Neural cell (in vitro differentiated cells): ENCODE results near the gene LRMDA.

ENCODE experiments used
- EP300 ChIP-seq: fragments of 450-650 bp; conservative IDR thresholded peaks from 2 replicates; pipeline ENCODE4 v1.6.1; 2014; ENCODE audit warnings: antibody characterized with exemption, mild to moderate bottlenecking, moderate library complexity; ENCODE audit not compliant: poor library complexity, severe bottlenecking
- EZH2 ChIP-seq: fragments of 200-600, 300-800 bp; shearing (Covaris generic), sonication (generic); IDR thresholded peaks from 2 replicates; pipeline ENCODE4 v1.6.1; 2014; ENCODE audit warnings: antibody characterized with exemption, low read length, borderline replicate concordance, mild to moderate bottlenecking; ENCODE audit not compliant: insufficient read depth, poor library complexity, severe bottlenecking
- MXI1 ChIP-seq: fragments of 450-650 bp; conservative IDR thresholded peaks from 2 replicates; pipeline ENCODE4 v1.6.1; 2014; ENCODE audit warnings: antibody characterized with exemption, mild to moderate bottlenecking; ENCODE audit not compliant: poor library complexity, severe bottlenecking
- POLR2AphosphoS5 ChIP-seq: IDR thresholded peaks from 2 replicates; pipeline ENCODE4 v1.6.1; 2012
- RAD21 ChIP-seq: fragments of 450-650 bp; conservative IDR thresholded peaks from 2 replicates; pipeline ENCODE4 v1.6.1; 2014; ENCODE audit warnings: antibody characterized with exemption, mild to moderate bottlenecking, moderate library complexity
- REST ChIP-seq: IDR thresholded peaks from 2 replicates; pipeline ENCODE4 v1.6.1; 2012; ENCODE audit warnings: borderline replicate concordance
- SMC3 ChIP-seq: fragments of 450-650 bp; conservative IDR thresholded peaks from 2 replicates; pipeline ENCODE4 v1.6.1; 2014; ENCODE audit warnings: antibody characterized with exemption, mild to moderate bottlenecking, moderate library complexity; ENCODE audit not compliant: poor library complexity
- TAF1 ChIP-seq: IDR thresholded peaks from 2 replicates; pipeline ENCODE4 v1.6.1; 2012; ENCODE audit warnings: low read depth
- TF ChIP-seq, protein P1 (sequence below): fragments of 450-650 bp; IDR thresholded peaks from 2 replicates; pipeline ENCODE4 v1.5.1; 2014; ENCODE audit warnings: antibody characterized with exemption, mild to moderate bottlenecking, moderate library complexity; ENCODE audit not compliant: poor library complexity, severe bottlenecking

DNA sequence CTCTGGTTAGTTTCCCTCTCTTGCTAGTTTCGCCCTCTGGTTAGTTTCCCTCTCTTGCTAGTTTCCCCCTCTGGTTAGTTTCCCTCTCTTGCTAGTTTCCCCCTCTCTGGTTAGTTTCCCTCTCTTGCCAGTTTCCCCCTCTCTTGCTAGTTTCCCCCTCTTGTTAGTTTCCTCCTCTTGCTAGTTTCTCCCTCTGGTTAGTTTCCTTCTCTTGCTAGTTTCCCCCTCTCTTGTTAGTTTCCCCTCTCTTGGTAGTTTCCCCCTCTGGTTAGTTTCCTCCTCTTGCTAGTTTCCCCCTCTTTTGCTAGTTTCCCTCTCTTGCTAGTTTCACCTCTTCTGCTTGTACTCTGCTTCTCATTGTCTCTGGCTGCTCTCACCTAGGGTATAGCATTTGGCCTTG is 613.8 kb downstream of the LRMDA start:
- TF ChIP-seq MXI1, result no peak
- TF ChIP-seq, protein P1, sequence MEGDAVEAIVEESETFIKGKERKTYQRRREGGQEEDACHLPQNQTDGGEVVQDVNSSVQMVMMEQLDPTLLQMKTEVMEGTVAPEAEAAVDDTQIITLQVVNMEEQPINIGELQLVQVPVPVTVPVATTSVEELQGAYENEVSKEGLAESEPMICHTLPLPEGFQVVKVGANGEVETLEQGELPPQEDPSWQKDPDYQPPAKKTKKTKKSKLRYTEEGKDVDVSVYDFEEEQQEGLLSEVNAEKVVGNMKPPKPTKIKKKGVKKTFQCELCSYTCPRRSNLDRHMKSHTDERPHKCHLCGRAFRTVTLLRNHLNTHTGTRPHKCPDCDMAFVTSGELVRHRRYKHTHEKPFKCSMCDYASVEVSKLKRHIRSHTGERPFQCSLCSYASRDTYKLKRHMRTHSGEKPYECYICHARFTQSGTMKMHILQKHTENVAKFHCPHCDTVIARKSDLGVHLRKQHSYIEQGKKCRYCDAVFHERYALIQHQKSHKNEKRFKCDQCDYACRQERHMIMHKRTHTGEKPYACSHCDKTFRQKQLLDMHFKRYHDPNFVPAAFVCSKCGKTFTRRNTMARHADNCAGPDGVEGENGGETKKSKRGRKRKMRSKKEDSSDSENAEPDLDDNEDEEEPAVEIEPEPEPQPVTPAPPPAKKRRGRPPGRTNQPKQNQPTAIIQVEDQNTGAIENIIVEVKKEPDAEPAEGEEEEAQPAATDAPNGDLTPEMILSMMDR, result no peak
- no peak for TF ChIP-seq EP300
- TF ChIP-seq POLR2AphosphoS5, result no peak
- TF ChIP-seq TAF1, result no peak
- no peak for TF ChIP-seq REST
- TF ChIP-seq EZH2, result no peak
- TF ChIP-seq SMC3, result no peak
- no peak for TF ChIP-seq RAD21
